GM18867 (cell line): ENCODE data around the gene PRKCQ.

Experiments used
- ATAC-seq: cut with Tn5 transposase; IDR thresholded peaks from one replicate; pipeline ENCODE4 v1.9.1; 2021; ENCODE audit warnings: mild to moderate bottlenecking, moderate library complexity; ENCODE audit not compliant: unreplicated experiment

Gene PRKCQ

GRCh38 chr10:6528198-6528950, 51.7 kb downstream of the PRKCQ start:
- ATAC-seq, result no peak

- no peak for ATAC-seq
Measured at GRCh38 chr10:6525599-6526165, 54.4 kb downstream of the PRKCQ start.

GRCh38 chr10:6522230-6522629, 57.8 kb downstream of the PRKCQ start:
- ATAC-seq, result no peak

GRCh38 chr10:6520138-6520537, 59.9 kb downstream of the PRKCQ start:
- no peak for ATAC-seq

- ATAC-seq, result no peak
Measured at GRCh38 chr10:6518791-6519429, 61.2 kb downstream of the PRKCQ start.

GRCh38 chr10:6516929-6517284, 63.2 kb downstream of the PRKCQ start:
- no peak for ATAC-seq

- ATAC-seq, result no peak
Measured at GRCh38 chr10:6516281-6516928, 63.7 kb downstream of the PRKCQ start.

- ATAC-seq, result no peak
Measured at GRCh38 chr10:6514844-6515780, 65.0 kb downstream of the PRKCQ start.

GRCh38 chr10:6514180-6514579, 65.9 kb downstream of the PRKCQ start:
- no peak for ATAC-seq

GRCh38 chr10:6513476-6513875, 66.6 kb downstream of the PRKCQ start:
- ATAC-seq, result no peak

- no peak for ATAC-seq
Measured at GRCh38 chr10:6512182-6512581, 67.9 kb downstream of the PRKCQ start.

GRCh38 chr10:6511347-6511746, 68.7 kb downstream of the PRKCQ start:
- no peak for ATAC-seq

GRCh38 chr10:6507311-6507710, 72.8 kb downstream of the PRKCQ start:
- ATAC-seq, result peak; percentile 83

GRCh38 chr10:6505300-6505699, 74.8 kb downstream of the PRKCQ start:
- ATAC-seq, result no peak

- no peak for ATAC-seq
Measured at GRCh38 chr10:6504296-6504695, 75.8 kb downstream of the PRKCQ start.

- ATAC-seq, result no peak
Measured at GRCh38 chr10:6503171-6503570, 76.9 kb downstream of the PRKCQ start.

- ATAC-seq, result no peak
Measured at GRCh38 chr10:6501931-6502330, 78.1 kb downstream of the PRKCQ start.

- ATAC-seq, result no peak
Measured at GRCh38 chr10:6499974-6500373, 80.1 kb downstream of the PRKCQ start.

GRCh38 chr10:6498771-6499170, 81.3 kb downstream of the PRKCQ start:
- ATAC-seq, result no peak

GRCh38 chr10:6497620-6498019, 82.5 kb downstream of the PRKCQ start:
- ATAC-seq, result no peak
